ENCODE results near the gene FUT8.

FUT8 gene

GRCh38 chr14:65414961-65415589, 2.5 kb downstream of the FUT8 start:
- H3K4me3 ChIP-seq (replicated peaks in 1 of 2; ENCODE audit: low read depth in 2 of 2, low read length in 2 of 2) = no peak overlapping the region

GRCh38 chr14:65415613-65416012, 3.1 kb downstream of the FUT8 start:
- no peak overlapping the region for H3K4me3 ChIP-seq (replicated peaks in 1 of 2; ENCODE audit: low read depth in 2 of 2, low read length in 2 of 2)
- no peak for DNase-seq (ENCODE audit: low read depth in 2 of 2)
- TF ChIP-seq, protein P1, sequence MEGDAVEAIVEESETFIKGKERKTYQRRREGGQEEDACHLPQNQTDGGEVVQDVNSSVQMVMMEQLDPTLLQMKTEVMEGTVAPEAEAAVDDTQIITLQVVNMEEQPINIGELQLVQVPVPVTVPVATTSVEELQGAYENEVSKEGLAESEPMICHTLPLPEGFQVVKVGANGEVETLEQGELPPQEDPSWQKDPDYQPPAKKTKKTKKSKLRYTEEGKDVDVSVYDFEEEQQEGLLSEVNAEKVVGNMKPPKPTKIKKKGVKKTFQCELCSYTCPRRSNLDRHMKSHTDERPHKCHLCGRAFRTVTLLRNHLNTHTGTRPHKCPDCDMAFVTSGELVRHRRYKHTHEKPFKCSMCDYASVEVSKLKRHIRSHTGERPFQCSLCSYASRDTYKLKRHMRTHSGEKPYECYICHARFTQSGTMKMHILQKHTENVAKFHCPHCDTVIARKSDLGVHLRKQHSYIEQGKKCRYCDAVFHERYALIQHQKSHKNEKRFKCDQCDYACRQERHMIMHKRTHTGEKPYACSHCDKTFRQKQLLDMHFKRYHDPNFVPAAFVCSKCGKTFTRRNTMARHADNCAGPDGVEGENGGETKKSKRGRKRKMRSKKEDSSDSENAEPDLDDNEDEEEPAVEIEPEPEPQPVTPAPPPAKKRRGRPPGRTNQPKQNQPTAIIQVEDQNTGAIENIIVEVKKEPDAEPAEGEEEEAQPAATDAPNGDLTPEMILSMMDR (IDR thresholded peaks at IDR 0.05; ENCODE audit: low read depth, low read length) = no peak

More at GRCh38 chr14:65414961-65415589, 2.5 kb downstream of the FUT8 start:
- TF ChIP-seq, protein P1 (IDR thresholded peaks at IDR 0.05; ENCODE audit: low read depth, low read length) = peak; percentile 44
- DNase-seq (ENCODE audit: low read depth in 2 of 2) = peak; percentile 65 to 72

DNA sequence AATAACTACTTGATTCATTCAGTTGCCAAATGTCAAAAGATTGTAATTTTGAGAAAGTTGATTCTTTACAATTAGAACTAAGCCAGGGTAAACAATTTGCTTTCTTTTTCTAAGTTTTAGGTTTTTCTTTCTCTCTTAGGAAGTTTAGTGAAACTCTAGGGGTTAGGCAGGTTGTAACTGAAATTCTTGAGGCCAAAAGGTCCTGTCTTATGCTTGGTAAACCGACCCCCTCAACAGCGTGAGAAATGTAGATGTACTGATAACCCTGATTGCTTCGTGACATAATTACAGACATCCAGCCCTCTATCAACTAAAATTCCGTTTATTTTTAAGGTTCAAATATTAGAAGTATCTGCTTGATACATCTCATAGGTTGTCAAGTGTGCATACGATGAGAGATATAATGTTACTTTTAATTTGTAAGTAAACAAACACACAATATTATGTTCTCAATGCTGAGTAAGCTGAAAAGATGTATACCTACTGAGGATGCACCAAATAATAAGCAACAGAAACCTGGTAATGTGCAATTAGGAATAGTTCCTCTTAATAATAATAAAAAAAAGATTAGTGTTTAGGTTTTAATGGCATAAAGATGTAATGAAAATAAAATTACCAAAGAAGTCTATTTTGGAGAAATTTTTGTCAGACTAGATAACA, 7.2 kb downstream of the FUT8 start:
- TF ChIP-seq, protein P1 (IDR thresholded peaks at IDR 0.05; ENCODE audit: low read depth, low read length) = no peak
- DNase-seq (ENCODE audit: low read depth in 2 of 2) = no peak
- H3K4me3 ChIP-seq (replicated peaks in 1 of 2; ENCODE audit: low read depth in 2 of 2, low read length in 2 of 2) = no peak overlapping the region

DNA sequence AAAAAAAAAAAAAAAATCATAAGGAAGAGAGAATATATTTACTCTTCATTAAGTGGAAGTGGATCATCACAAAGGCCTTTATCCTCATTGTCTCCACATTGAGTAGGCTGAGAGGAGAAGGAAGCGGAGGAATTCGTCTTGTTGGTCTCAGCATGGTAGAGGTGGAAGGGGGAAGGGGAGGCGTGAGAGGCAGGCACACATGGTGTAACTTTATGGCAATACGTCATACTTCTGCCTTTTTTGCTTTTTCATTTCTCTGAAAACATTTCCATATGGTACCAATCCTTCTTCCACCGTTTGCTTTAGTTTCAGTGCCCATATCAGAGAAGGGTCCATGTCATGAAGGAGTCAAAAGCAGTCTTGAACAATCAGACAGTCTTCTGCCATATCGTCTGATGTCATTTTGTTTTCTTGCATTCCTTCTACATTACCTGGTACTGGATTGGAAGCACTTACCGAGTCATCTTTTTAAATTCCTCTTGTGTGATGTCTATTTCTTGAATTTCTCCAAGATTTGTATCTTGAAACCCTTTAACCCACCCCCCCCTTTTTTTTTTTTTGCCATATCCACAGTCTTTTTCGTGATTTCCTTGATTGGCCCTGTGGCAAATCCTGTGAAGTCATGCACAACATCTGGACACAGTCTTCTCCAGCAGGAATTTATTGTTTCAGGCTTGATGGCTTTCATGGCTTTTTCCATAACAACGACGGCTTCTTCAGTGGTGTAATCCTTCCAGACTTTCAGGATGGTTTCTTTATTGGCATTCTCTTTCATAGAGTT, 8.9 kb downstream of the FUT8 start:
- H3K4me3 ChIP-seq (replicated peaks in 1 of 2; ENCODE audit: low read depth in 2 of 2, low read length in 2 of 2) = no peak overlapping the region

GRCh38 chr14:65422088-65422834, 9.7 kb downstream of the FUT8 start:
- DNase-seq (ENCODE audit: low read depth in 2 of 2) = no peak
- TF ChIP-seq, protein P1 (IDR thresholded peaks at IDR 0.05; ENCODE audit: low read depth, low read length) = no peak

More for the DNA sequence above, 8.9 kb downstream of the FUT8 start:
- DNase-seq (ENCODE audit: low read depth in 2 of 2) = peak in 1 of 2 donors; percentile 83
- TF ChIP-seq, protein P1 (IDR thresholded peaks at IDR 0.05; ENCODE audit: low read depth, low read length) = no peak

GRCh38 chr14:65423982-65424381, 11.5 kb downstream of the FUT8 start:
- no peak overlapping the region for H3K4me3 ChIP-seq (replicated peaks in 1 of 2; ENCODE audit: low read depth in 2 of 2, low read length in 2 of 2)

More at GRCh38 chr14:65422088-65422834, 9.7 kb downstream of the FUT8 start:
- no peak overlapping the region for H3K4me3 ChIP-seq (replicated peaks in 1 of 2; ENCODE audit: low read depth in 2 of 2, low read length in 2 of 2)

More at GRCh38 chr14:65423982-65424381, 11.5 kb downstream of the FUT8 start:
- no peak for DNase-seq (ENCODE audit: low read depth in 2 of 2)
- TF ChIP-seq, protein P1 (IDR thresholded peaks at IDR 0.05; ENCODE audit: low read depth, low read length) = no peak

Data from cardiac fibroblast (primary cell).